Stimulated activated CD4-positive, alpha-beta T cell treated with anti-CD3 and anti-CD28 coated beads, TNF-alpha, amount 100 ng/mL, for 4 hours (primary cell): ENCODE results near the gene FUCA1.
"Not testable (repeated sequence)": the region's sequence is repeated elsewhere in the genome, so short reads cannot be mapped to it uniquely, and the experiment has no call there.

Experiments used
- DNase-seq, 3 experiments: peaks; one replicate each; pipeline ENCODE4 v3.0.0-alpha.2; 2020; ENCODE audit warnings: low read depth in 3 of 3

FUCA1 gene

DNA sequence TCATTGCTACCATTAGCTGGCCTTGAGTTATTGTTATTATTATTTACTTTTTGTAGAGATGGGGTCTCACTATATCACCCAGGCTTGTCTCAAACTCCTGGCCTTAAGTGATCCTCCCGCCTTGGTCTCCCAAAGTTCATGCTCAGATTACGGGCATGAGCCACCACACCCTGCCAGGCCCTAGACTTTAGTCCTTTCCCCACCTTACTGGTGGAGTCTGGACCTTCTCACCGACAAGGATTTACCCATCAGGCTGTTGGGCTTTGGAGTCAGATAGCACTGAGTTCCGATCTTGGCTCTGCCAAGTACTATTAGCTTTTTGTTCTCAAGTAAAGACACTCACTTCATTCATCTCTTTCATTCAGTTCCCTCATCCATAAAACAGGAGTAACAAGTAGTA is 27.9 kb upstream of the FUCA1 start:
- no peak for DNase-seq

DNA sequence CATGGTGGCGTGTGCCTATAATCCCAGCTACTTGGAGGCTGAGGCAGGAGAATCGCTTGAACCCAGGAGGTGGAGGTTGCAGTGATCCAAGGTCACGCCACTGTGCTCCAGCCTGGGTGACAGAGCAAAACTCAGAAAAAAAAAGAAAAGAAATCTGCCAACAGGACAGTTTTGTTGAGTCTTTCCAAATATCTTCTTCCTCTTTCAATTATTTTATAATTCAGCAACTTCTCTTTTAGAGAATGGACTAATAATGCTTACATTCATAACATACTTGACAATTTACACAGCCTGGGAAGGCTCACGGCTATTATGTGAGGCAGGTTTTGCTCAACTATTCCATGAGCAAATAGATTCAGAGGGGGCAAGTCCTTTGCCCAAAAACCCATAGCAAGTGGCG is 27.0 kb upstream of the FUCA1 start:
- no peak for DNase-seq

DNA sequence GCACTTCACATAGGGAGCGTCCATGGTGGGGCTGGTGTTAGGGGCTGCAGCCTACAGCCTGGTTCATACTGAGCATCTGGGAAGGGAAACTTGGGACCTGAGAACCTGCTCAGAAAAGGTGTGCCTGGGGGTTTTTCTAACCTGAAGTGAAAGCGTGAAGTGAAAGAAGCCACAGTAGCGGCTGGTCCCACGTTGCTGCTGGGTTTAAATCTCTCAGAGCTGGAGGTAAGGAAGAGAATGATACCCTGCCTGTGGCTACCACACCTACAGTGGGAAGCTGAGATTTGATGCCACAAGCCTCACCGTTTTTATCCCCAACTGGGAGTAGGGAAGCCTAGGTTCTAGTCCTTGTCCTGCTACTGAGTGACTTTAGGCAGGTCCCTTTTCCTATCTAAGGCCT is 21.0 kb upstream of the FUCA1 start:
- no peak for DNase-seq

DNA sequence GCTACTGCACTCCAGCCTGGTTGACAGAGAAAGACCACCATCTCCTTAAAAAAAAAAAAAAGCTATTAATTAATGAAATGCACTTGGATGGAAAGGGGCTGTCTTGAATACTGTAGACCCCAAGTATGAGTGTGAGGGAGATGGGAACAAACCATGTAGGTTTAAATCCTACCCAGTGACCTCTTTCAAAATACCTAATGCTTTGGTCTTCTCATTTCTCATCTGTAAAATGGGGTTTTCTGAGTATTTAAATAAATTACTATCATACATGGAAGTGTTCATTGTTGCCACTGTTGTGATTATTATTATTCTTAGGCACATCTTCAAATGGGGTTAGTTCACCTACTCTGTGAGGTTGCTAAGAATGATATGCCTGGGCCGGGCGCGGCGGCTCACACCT is 17.1 kb upstream of the FUCA1 start:
- no peak for DNase-seq

DNA sequence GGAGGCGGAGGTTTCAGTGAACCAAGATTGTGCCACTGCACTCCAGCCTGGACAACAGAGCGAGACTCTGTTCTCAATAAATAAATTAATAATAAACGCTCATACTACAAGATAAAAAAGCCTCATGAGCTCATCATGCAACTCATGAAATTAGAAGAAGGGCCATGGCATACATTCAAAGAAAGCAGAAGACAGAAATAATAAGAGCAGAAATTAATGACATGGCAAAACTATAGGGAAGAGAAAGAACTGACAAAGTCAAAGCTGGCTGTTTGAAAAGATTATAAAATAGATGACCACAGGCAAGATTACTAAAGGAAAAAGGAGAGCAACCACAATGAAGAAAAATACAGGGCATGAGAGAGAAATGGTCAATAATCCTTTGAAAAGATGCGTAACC is 14.7 kb upstream of the FUCA1 start:
- DNase-seq, result no peak

DNA sequence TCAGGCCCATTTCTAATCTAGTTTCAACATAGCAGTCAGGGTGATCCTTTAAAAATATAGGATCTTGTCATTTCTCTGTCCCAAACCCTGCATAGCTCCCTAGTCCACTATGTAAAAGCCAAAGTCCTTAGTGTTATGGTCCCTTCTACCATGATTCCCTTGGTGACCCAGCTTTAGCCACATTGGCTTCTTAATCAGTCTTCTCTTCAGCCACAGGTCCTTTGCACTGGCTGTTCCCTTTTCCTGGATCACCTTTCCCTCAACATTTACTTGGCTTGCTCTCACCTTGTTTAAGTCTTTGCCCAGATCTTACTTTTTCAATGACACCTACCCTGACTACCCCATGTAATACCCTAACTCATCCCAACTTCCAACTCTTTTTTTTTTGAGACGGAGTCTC is 11.7 kb upstream of the FUCA1 start:
- DNase-seq, result no peak

DNA sequence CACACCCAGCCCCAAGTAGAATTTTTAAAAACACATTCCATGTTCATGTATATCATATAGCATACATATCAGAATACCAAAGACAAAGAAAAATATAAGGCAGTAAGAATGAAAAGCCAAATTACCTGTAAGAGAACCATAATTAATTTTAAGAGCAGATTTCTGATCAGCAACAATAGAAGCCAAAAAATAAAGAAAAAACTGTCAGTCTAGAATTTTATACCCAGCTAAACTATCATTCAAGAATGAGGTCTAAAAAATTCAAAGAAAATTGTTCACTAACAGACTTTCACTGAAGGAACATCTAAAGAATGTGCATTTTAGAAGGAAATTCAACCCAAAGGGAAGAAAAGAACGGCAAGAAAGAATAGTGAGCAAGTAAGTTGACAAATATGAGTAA is 10.6 kb upstream of the FUCA1 start:
- no peak for DNase-seq

DNA sequence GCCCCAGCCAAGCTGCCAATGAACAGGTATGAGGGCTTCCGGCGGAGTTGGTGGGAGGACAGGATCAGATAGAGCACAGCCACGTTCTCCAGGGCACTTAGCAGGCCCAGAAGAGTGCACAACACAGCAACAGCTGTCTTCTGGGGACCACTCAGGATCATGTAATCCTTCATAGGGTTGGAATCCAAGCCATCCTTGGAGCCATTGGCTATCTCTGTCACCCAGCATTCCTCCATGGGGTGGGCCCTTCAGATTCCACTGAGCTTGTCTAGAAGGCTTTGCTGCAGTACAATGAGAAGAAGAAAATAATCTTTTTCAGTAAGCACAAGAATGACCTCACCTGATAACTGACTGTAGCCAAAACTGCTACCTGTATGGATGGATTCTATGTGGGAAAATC is 7.3 kb upstream of the FUCA1 start:
- DNase-seq, result no peak

DNA sequence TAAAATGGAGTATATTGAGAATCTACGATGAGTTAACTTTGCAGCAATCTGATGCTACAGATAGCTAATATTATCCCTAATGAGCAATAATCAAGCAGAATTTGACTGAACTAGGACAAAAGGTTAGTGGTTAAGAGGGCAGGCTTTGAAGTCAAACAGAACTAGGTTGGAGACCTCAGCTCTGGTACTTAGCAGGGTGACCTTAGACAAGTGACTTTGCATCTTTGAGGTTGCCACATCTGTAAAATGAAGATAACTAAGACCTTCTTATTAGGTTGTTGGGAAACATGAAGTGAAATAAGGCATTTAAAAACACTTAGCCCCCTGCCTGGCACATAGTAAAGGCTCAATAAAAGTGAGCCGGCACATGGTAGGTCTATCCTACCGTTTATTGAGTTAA is 4.3 kb upstream of the FUCA1 start:
- DNase-seq, result no peak

DNA sequence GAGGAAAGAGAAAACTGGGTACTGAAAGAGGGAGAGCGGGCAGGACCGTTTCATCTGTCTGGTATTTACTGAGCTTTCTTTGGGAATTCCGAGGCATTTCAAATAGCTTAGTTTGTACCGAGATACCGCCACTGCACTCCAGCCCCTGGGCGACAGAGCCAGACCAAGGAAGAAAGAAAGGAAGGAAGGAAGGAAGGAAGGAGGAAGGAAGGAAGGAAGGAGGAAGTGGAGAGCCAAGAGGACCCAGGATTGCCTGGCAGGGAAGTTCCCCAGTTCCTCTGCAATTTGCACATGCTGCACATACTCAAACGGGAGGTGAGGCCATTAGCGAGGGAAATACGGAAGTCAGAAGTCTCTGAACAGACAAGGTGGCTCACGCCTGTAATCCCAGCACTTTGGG is 961 bp upstream of the FUCA1 start:
- no peak for DNase-seq

DNA sequence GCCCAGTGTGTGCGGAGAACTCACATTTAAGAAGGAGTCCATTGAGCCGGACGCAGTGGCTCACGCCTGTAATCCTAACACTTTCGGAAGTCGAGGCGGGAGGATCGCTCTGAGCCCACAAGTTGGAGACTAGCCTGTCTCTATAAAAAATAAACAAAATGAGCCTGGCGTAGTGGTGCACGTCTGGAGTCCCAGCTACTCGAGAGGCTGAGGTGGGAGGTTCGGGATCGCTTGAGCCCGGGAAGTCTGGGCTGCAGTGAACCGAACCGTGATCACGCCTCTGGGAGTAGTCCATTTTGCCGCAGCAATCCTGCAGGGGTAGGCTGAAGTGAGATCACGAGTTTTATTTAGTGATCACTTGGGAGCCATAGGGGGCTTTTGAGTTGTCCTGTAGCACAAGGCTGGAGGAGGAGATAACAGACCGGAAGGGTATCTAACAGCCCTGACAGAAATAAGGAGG is 497 bp upstream of the FUCA1 start:
- no peak for DNase-seq

DNA sequence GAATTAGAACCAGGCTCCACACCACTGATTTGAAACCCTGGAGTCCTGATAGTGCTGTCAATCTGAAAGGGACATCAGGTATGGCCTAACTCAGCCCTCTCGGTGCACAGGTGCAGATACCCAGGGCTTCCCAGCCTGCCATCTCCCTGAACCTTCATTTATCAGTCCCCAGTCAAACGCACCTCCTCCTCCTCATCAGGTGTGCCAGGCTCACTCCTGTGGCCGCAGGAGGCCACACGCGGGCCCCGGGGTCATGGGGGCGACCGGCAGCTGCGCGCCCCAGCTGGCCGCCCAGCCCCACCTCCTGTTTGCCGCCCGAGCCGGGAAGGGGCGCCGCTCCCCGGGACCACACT is 572 bp downstream of the FUCA1 start:
- DNase-seq, result no peak

DNA sequence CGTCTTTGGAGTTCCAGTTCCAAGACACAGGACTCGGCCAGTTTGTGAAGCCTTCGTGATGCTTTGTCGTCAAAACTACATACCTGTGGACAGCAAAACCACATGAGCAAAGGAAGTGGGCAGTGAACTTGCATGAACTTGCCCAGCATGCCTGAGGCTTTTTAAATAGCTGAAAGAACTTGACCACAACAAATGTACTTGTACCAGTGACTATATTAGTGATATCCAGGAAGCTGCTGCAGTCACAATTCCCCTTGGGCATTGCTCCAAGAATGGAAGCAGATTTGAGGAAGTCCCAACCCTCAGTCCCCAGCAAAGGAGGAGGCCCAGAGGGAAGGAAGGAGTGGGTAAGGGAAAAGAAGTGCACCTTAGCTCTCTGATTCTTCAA is 2.6 kb downstream of the FUCA1 start:
- DNase-seq, result no peak

DNA sequence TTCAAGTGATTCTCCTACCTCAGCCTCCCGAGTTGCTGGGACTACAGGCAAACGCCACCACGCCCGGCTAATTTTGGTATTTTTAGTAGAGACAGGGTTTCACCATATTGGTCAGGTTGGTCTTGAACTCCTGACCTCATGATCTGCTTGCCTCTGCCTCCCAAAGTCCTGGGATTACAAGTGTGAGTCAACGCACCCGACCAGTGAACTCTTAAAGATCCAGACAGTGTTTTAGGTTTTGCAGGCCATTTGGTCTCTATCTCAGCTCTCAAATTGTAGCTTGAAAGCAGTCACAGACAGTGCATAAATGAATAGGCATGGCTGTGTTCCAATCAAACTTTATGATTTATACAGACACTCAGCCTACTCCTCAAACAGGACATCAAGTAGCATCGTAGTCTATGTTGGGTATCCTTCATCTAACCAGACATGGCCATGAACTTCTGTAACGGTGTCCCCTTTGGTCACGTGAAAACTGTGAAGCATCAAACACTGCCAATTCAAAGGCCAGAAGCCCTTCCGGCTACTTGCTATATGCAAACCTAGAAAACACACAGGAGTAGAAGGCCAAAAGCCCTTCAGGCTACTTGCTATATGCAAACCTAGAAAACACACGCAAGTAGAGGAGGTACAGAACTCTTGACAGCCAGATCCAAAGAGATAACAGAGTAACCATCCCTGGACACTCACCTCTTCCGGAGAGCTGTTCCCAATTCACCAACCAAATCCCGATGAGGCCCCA is 3.1 kb downstream of the FUCA1 start:
- DNase-seq, result no peak

DNA sequence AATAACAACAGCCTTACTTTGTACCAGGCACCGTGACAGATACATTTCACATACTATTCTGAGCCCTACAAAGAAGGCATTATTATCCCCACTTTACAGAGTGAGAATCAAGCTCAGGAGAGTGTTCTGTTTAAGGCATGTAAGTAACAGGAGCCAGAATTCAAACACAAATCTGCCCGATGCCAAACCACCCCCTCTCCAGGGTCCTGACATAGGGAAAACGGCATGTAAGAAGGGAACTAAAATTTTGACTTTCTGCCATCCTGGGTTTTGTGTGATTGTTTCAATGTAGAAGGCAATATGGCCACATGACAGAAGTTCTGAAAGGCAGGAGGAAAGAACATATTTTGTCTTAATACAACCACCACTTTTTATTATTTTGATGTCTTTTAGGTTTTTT is 5.5 kb downstream of the FUCA1 start:
- no peak for DNase-seq

DNA sequence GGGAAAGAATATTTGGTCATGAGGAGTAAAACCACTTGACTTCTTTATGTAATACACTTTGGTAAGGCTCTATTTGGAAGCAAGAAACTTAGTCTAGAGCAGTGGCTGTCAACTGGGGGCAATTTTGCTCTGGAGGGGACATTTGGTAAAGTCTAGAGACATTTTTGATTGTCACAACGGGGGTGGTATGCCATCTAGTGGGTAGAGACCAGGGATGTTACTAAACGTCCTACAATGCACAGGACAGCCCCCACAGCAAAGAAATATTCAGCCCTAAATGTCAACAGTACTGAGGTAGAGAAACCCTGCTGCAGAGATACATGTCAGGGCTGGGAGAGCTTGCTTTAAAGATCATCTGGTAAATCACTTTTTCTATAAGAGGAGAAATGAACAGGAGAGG is 13.5 kb downstream of the FUCA1 start:
- no peak for DNase-seq

DNA sequence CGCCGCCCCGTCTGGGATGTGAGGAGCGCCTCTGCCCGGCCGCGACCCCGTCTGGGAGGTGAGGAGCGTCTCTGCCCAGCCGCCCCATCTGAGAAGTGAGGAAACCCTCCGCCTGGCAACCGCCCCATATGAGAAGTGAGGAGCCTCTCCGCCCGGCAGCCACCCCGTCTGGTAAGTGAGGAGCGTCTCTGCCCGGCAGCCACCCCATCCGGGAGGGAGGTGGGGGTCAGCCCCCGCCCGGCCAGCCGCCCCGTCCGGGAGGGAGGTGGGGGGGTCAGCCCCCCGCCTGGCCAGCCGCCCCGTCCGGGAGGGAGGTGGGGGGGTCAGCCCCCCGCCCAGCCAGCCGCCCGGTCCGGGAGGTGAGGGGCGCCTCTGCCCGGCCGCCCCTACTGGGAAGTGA is 15.0 kb downstream of the FUCA1 start:
- DNase-seq, result not testable (repeated sequence)

DNA sequence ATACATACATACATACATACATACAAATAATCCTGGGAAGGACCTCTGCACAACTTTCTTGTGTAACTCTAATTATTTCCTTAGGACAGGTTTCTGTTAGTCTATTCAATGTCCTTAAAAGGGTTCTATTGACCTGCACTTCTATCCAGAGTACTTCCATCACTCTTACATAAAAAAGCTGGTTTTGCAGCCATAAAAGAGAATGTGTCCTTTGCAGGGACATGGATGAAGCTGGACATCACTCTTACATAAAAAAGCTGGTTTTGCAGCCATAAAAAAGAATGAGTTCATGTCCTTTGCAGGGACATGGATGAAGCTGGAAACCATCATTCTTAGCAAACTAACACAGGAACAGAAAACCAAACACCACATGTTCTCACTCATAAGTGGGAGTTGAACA is 16.7 kb downstream of the FUCA1 start:
- DNase-seq, result not testable (repeated sequence)

DNA sequence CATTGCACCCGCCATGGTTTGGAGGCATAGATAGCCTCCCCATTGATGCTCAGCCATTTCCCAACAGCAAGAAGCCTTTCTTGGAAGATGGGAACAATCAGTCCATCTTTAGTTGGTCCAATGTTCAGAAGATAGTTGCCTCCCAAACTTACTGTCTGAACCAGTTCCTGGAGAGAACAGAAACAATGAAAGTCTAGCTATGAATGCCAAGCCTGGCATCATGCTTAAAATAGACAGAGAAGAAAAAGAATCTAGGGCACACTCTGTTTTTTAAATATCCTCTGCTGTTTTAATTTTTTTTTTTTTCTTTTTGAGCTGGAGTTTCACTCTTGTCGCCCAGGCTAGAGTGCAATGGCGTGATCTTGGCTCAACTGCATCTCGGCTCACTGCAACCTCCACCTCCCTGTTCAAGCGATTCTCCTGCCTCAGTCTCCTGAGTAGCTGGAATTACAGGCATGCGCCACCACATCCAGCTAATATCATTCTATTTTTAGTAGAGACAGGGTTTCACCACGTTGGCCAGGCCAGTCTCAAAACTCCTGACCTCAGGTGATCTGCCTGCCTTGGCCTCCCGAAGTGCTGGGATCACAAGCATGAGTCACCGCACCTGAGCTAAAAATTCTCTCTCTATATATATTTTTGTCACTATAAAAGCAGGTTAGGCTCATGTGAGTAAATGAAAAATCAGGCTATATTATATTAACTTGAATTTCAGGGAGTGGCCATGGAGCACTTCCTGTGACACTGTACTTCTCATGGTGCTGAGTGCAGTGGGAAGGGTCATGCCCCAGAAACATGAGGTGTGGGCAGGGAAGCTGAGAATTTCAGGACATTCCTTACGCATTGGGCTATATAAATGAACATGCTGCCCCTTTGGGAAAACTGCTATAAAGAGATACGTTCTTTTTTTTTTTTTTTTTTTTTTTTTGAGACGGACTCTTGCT is 19.1 kb downstream of the FUCA1 start:
- no peak for DNase-seq

DNA sequence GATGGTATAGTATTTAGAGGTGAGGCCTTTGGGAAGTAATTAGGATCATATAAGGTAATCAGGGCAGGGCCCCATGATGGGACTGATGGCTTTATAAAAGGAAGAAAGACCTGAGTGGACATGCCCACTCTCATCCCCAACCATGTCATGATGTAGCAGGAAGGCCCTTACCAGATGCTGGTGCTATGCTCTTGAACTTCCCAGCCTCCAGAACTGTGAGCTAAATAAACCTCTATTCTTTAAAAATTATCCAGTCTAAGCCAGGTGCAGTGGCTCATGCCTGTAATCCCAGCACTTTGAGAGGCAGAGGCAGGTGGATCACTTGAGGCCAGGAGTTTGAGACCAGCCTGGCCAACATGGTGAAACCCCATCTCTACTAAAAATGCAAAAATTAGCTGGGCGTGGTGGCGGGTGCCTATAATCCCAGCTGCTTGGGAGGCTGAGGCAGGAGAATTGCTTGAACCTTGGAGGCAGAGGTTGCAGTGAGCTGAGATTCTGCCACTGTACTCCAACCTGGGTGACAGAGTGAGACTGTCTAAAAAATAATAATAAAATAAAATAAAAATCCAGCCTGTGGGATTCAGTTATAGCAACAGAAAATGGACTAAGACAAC is 20.5 kb downstream of the FUCA1 start:
- DNase-seq, result not testable (repeated sequence)

DNA sequence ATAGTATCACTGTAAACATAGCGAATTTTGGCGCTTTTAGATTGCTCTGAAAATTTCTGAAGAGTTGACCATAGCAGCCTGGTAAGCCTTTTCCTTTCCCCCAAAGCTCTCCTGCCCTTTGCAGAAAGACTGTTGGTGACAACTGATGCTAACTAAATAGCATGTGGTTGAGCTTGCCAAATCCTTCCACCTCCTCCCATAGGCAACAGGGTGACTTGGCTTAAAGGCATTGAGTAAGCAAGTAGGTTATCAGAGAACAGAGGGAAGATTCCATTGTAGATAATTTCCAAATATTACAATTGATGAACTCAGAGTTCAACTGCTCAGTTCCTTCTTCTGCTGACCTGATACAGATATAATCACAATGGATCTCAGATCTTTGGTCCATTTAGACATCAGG is 22.9 kb downstream of the FUCA1 start:
- DNase-seq, result no peak

DNA sequence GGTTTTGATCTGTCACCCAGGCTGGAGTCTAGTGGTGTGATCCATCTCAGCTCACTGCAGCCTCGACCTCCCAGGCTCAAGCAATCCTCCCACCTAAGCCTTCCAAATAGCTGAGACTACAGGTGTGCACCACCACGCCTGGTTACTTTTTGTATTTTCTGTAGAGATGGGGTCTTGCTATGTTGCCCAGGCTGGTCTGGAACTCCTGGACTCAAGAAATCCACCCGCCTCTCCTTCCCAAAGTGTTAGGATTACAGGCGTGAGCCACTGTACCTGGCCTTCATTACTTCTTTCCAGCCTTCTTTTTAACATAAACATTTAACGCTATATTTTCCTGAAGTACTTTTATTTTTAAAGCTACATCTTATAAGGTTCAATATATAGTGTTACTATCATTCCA is 24.4 kb downstream of the FUCA1 start:
- DNase-seq, result no peak

DNA sequence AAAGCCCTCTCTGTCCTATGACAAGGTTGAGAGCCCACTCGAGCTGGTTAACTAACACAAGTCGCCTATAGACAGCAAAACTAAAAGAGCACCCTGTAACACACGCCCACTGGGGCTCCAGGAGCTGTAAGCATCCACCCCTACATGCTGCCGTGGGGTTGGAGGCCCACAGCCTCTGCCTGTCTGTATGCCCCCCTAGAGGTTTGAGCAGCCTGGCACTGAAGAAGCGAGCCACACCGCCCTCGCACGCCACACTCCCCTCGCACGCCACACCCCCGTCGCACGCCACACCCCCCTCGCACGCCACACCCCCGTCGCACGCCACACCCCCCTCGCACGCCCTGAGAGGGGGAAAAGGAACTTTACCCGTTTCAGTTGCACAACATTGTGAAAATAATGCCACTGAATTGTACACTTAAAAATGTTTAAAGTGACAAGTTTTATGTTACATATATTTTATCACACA is 29.7 kb downstream of the FUCA1 start:
- DNase-seq, result peak; percentile 54 to 59 (median 56)
